Epithelial cell of prostate (primary cell): ENCODE results near the gene PTBP3.
A peak's percentile ranks its signal among the peaks of the same experiment; 100 is the strongest.

ENCODE experiments used
- DNase-seq: peaks from one replicate; pipeline ENCODE4 v3.0.0-alpha.2; 2011; ENCODE audit warnings: low read depth, low spot score
- H3K27ac ChIP-seq: fragments of 450-650 bp; 2 replicates; pipeline ENCODE4 v1.5.1; 2017; ENCODE audit warnings: mild to moderate bottlenecking

PTBP3 gene

GRCh38 chr9:112364761-112365160 lies 31.3 kb upstream of the PTBP3 start:
- no peak overlapping the region for H3K27ac ChIP-seq
- DNase-seq, result no peak

- DNase-seq, result no peak
- H3K27ac ChIP-seq, result no peak overlapping the region
These were observed 28.2 kb upstream of the PTBP3 start for GRCh38 chr9:112361601-112362000.

- peak; percentile 33 for DNase-seq
- H3K27ac ChIP-seq, result peak overlapping the region; percentile 39
These were observed 26.8 kb upstream of the PTBP3 start for GRCh38 chr9:112360047-112360804.

- no peak for DNase-seq
- no peak overlapping the region for H3K27ac ChIP-seq
These were observed 22.0 kb upstream of the PTBP3 start for GRCh38 chr9:112355427-112355897.

GRCh38 chr9:112354081-112354743 lies 20.8 kb upstream of the PTBP3 start:
- no peak overlapping the region for H3K27ac ChIP-seq
- no peak for DNase-seq

- DNase-seq, result no peak
- no peak overlapping the region for H3K27ac ChIP-seq
These were observed 18.8 kb upstream of the PTBP3 start for GRCh38 chr9:112352209-112352608.

GRCh38 chr9:112351184-112351583 lies 17.8 kb upstream of the PTBP3 start:
- no peak overlapping the region for H3K27ac ChIP-seq
- DNase-seq, result no peak

GRCh38 chr9:112349008-112349333 lies 15.6 kb upstream of the PTBP3 start:
- H3K27ac ChIP-seq, result peak overlapping the region; percentile 32

GRCh38 chr9:112348257-112349007 lies 15.0 kb upstream of the PTBP3 start:
- DNase-seq, result no peak
- peak overlapping the region; percentile 32 for H3K27ac ChIP-seq

More at GRCh38 chr9:112349008-112349333, 15.6 kb upstream of the PTBP3 start:
- no peak for DNase-seq

- no peak for DNase-seq
- H3K27ac ChIP-seq, result peak overlapping the region; percentile 16
These were observed 8.3 kb upstream of the PTBP3 start for GRCh38 chr9:112341730-112342129.

GRCh38 chr9:112339886-112340285 lies 6.5 kb upstream of the PTBP3 start:
- DNase-seq, result no peak

GRCh38 chr9:112338561-112338960 lies 5.1 kb upstream of the PTBP3 start:
- DNase-seq, result peak; percentile 33
- H3K27ac ChIP-seq, result peak overlapping the region; percentile 46

More at GRCh38 chr9:112339886-112340285, 6.5 kb upstream of the PTBP3 start:
- H3K27ac ChIP-seq, result no peak overlapping the region

- no peak overlapping the region for H3K27ac ChIP-seq
- DNase-seq, result no peak
These were observed 4.1 kb upstream of the PTBP3 start for GRCh38 chr9:112337547-112337946.

GRCh38 chr9:112334432-112334841 lies 1.0 kb upstream of the PTBP3 start:
- no peak for DNase-seq
- peak overlapping the region; percentile 97 for H3K27ac ChIP-seq

- DNase-seq, result peak; percentile 68
- peak overlapping the region; percentile 97 for H3K27ac ChIP-seq
These were observed 416 bp upstream of the PTBP3 start for GRCh38 chr9:112333639-112334431.

- DNase-seq, result no peak
- peak overlapping the region; percentile 97 for H3K27ac ChIP-seq
These were observed 794 bp downstream of the PTBP3 start for GRCh38 chr9:112332674-112332976.

- no peak for DNase-seq
- H3K27ac ChIP-seq, result peak overlapping the region; percentile 97
These were observed 1.2 kb downstream of the PTBP3 start for GRCh38 chr9:112332214-112332613.

- DNase-seq, result no peak
- H3K27ac ChIP-seq, result peak overlapping the region; percentile 97
These were observed 1.8 kb downstream of the PTBP3 start for GRCh38 chr9:112331674-112331952.

- H3K27ac ChIP-seq, result peak overlapping the region; percentile 22
- no peak for DNase-seq
These were observed 4.9 kb downstream of the PTBP3 start for GRCh38 chr9:112328545-112328944.

- peak overlapping the region; percentile 22 for H3K27ac ChIP-seq
- no peak for DNase-seq
These were observed 5.5 kb downstream of the PTBP3 start for GRCh38 chr9:112327718-112328450.
